Thoracic aorta (tissue), 2 donors: ENCODE results near the gene RPL21. TPM values are rescaled to one million over a fixed set of nuclear protein-coding genes. Genes with fewer than 3 reads are reported as not detected.
A peak's percentile ranks its signal among the peaks of the same experiment; 100 is the strongest.

Experiments
- ATAC-seq: fragments of 150-250 bp; one replicate; pipeline ENCODE4 v1.8.0; 2017; ENCODE audit warnings: low read depth; ENCODE audit not compliant: insufficient number of reproducible peaks, low FRiP score
- DNase-seq: peaks from one replicate; pipeline ENCODE4 v3.0.0-alpha.2; 2020; ENCODE audit warnings: low spot score
- H3K27ac ChIP-seq, 2 donors: fragments of 200-600 bp; sonication (generic); 1 replicate in 1 of 2; 2 replicates in 1 of 2; pipeline ENCODE4 v1.5.1; 2016; ENCODE audit warnings: mild to moderate bottlenecking in 2 of 2, moderate library complexity in 2 of 2
- H3K27me3 ChIP-seq: fragments of 200-600 bp; sonication (generic); replicated peaks from 2 replicates; pipeline ENCODE4 v1.6.0; 2016; ENCODE audit warnings: mild to moderate bottlenecking; ENCODE audit not compliant: insufficient read depth
- H3K36me3 ChIP-seq: fragments of 200-600 bp; sonication (generic); one replicate; pipeline ENCODE4 v1.5.1; 2016
- H3K4me1 ChIP-seq, 2 donors: fragments of 200-600 bp; sonication (generic); 1 replicate in 1 of 2; 2 replicates in 1 of 2; pipeline versions ENCODE4 v1.5.1 to v1.6.0; 2016; ENCODE audit warnings: low read depth in 2 of 2, mild to moderate bottlenecking in 1 of 2; ENCODE audit not compliant: control insufficient read depth in 1 of 2
- H3K4me3 ChIP-seq: fragments of 200-600 bp; sonication (generic); 2 replicates; pipeline ENCODE4 v1.5.1; 2016; ENCODE audit warnings: mild to moderate bottlenecking
- H3K9me3 ChIP-seq: fragments of 200-600 bp; sonication (generic); 2 replicates; pipeline ENCODE4 v1.5.1; 2016
- total RNA-seq, 2 donors: library from RNA; depleted of rRNA; stranded (reverse); fragments of >200 nt; gene quantifications; one replicate each; pipeline versions ENCODE4 v1.1.0 to v1.2.3, GENCODE V29; 2016
- TF ChIP-seq, protein P1 (sequence below): fragments of 200-600 bp; sonication (generic); IDR thresholded peaks from one replicate; pipeline ENCODE4 v1.5.1; 2019; ENCODE audit warnings: antibody characterized with exemption

The RPL21 gene
- total RNA-seq, 2 donors from 2014 or later = 512 to 565 TPM

GRCh38 chr13:27242702-27243101 is 8.7 kb upstream of the RPL21 start:
- ATAC-seq = no peak
- TF ChIP-seq, protein P1, sequence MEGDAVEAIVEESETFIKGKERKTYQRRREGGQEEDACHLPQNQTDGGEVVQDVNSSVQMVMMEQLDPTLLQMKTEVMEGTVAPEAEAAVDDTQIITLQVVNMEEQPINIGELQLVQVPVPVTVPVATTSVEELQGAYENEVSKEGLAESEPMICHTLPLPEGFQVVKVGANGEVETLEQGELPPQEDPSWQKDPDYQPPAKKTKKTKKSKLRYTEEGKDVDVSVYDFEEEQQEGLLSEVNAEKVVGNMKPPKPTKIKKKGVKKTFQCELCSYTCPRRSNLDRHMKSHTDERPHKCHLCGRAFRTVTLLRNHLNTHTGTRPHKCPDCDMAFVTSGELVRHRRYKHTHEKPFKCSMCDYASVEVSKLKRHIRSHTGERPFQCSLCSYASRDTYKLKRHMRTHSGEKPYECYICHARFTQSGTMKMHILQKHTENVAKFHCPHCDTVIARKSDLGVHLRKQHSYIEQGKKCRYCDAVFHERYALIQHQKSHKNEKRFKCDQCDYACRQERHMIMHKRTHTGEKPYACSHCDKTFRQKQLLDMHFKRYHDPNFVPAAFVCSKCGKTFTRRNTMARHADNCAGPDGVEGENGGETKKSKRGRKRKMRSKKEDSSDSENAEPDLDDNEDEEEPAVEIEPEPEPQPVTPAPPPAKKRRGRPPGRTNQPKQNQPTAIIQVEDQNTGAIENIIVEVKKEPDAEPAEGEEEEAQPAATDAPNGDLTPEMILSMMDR = no peak

GRCh38 chr13:27245610-27246009 is 5.7 kb upstream of the RPL21 start:
- DNase-seq (no peak), ATAC-seq (no peak)
- peaks cover 0 to 8% of the 10 kb centered on the region in 2 donors for H3K4me1 ChIP-seq
- H3K36me3 ChIP-seq = no peaks in the 10 kb centered on the region
- H3K9me3 ChIP-seq = no peaks in the 10 kb centered on the region
- no peak overlapping the region for H3K27ac ChIP-seq
- no peaks in the 10 kb centered on the region for H3K27me3 ChIP-seq
- TF ChIP-seq, protein P1 = no peak
- H3K4me3 ChIP-seq = no peak overlapping the region

More at GRCh38 chr13:27242702-27243101, 8.7 kb upstream of the RPL21 start:
- Histone ChIP-seq H3K4me1 (no peaks in the 10 kb centered on the region), H3K9me3 (no peaks in the 10 kb centered on the region), H3K36me3 (no peaks in the 10 kb centered on the region), H3K27me3 (no peaks in the 10 kb centered on the region), H3K27ac (no peak overlapping the region), H3K4me3 (no peak overlapping the region)
- no peak for DNase-seq

- ATAC-seq = no peak
- no peaks in the 10 kb centered on the region for H3K9me3 ChIP-seq
- DNase-seq = no peak
- no peaks in the 10 kb centered on the region for H3K27me3 ChIP-seq
- TF ChIP-seq, protein P1 = no peak
- peaks cover 10% of the 10 kb centered on the region for H3K36me3 ChIP-seq
- peaks cover 12 to 45% of the 10 kb centered on the region in 2 donors for H3K4me1 ChIP-seq
- peak overlapping the region; percentile 98 for H3K4me3 ChIP-seq
- peak overlapping the region; percentile 93 for H3K27ac ChIP-seq
Measured at GRCh38 chr13:27250833-27251165, 559 bp upstream of the RPL21 start.

DNA sequence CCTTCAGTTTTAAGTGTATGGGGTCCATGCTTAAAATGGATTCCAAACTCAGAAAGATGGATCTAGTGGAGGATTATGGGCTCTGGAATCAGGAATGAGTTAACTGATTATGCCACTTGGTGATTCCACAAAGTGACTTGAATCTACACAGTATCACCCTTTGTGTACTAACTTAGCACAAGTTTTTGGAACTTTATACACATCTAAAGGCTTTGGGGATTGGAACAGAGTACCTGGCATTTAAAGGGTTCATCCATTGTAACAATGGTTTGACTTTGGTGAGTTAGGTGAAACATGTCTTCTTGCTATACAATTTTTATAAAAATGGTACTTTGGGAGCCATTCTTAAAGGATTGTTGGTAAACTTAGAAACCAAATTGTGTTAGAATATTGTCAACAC is 1.1 kb downstream of the RPL21 start:
- Histone ChIP-seq H3K27ac (peak overlapping the region; percentile 93), H3K9me3 (no peaks in the 10 kb centered on the region), H3K36me3 (peaks cover 26% of the 10 kb centered on the region), H3K4me1 (peaks cover 12 to 45% of the 10 kb centered on the region in 2 donors), H3K4me3 (peak overlapping the region; percentile 98), H3K27me3 (no peaks in the 10 kb centered on the region)
- TF ChIP-seq, protein P1 = no peak
- no peak for ATAC-seq
- DNase-seq = no peak

DNA sequence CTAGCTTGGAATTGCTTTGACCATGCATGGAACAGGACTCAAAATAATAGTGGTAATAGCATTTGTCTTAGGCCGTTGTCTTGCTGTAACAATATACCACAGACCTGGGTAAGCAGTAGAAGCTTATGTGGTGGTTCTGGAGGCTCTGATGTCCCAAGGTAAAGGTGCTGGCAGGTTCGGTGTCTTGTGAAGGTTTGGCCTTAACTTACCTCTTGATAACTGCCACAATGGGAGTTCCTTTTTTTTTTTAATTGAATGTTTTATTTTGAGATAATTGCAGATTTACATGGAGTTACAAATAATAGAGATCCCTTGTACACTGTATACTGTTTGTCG is 5.8 kb downstream of the RPL21 start:
- Histone ChIP-seq H3K27me3 (no peaks in the 10 kb centered on the region), H3K4me3 (no peak overlapping the region), H3K4me1 (peaks cover 12 to 35% of the 10 kb centered on the region in 2 donors), H3K9me3 (no peaks in the 10 kb centered on the region), H3K27ac (no peak overlapping the region), H3K36me3 (peaks cover 30% of the 10 kb centered on the region)
- TF ChIP-seq, protein P1 = no peak
- DNase-seq (no peak), ATAC-seq (no peak)
